Measurements from ENCODE around the gene PLPPR1. TPM values are rescaled to one million over a fixed set of nuclear protein-coding genes. Genes with fewer than 3 reads are reported as not detected.
A peak's percentile ranks its signal among the peaks of the same experiment; 100 is the strongest.

PLPPR1 gene
- total and polyA plus RNA-seq, 2 of the 13 experiments (the other 11 are each of a cell fraction or from before 2014, with no cell fraction given): 16.0 to 84.7 TPM

- peak; percentile 61 for TF ChIP-seq CTCF (CRISPR knock-in tag; IDR thresholded peaks at IDR 0.05)
- TF ChIP-seq ZMAT5 (CRISPR knock-in tag; IDR thresholded peaks at IDR 0.05; ENCODE audit: borderline replicate concordance, low read depth): no peak
- peak; percentile 75 for TF ChIP-seq ZBTB33 (CRISPR knock-in tag; IDR thresholded peaks at IDR 0.05)
- TF ChIP-seq ZNF737 (CRISPR knock-in tag; IDR thresholded peaks at IDR 0.05; ENCODE audit: borderline replicate concordance): no peak
- TF ChIP-seq POGZ (CRISPR knock-in tag; IDR thresholded peaks at IDR 0.05): peak; percentile 65
- TF ChIP-seq HNRNPH1 (optimal IDR thresholded peaks at IDR 0.05; ENCODE audit: low read depth, low read length): no peak
- TF ChIP-seq SALL2 (CRISPR knock-in tag; IDR thresholded peaks at IDR 0.05): no peak
- no peak for TF ChIP-seq SETDB1 (CRISPR knock-in tag; IDR thresholded peaks at IDR 0.05; ENCODE audit: borderline replicate concordance)
- no peak for TF ChIP-seq ATRX (CRISPR knock-in tag; IDR thresholded peaks at IDR 0.05; ENCODE audit: borderline replicate concordance)
- TF ChIP-seq NCOR1 (IDR thresholded peaks at IDR 0.05; ENCODE audit: borderline replicate concordance, low read length): peak; percentile 61; the same call in 1 of the 2 replicates
- no peak for TF ChIP-seq MIXL1 (CRISPR knock-in tag; IDR thresholded peaks at IDR 0.05)
- no peak for TF ChIP-seq ZNF761 (CRISPR knock-in tag; conservative IDR thresholded peaks at IDR 0.05)
- TF ChIP-seq RAD21 (CRISPR knock-in tag; IDR thresholded peaks at IDR 0.05): peak; percentile 49; the same call in 1 of the 2 replicates
- no peak for TF ChIP-seq ZBTB38 (CRISPR knock-in tag; IDR thresholded peaks at IDR 0.05)
- no peak for TF ChIP-seq ZSCAN12 (CRISPR knock-in tag; IDR thresholded peaks at IDR 0.05)
- no peak for TF ChIP-seq ZBTB20 (CRISPR knock-in tag; IDR thresholded peaks at IDR 0.05; ENCODE audit: borderline replicate concordance, low read depth)
- TF ChIP-seq FOXP1 (IDR thresholded peaks at IDR 0.05): no peak
- no peak for TF ChIP-seq FOXP1 (CRISPR knock-in tag; IDR thresholded peaks at IDR 0.05)
- no peak for TF ChIP-seq MIER2 (CRISPR knock-in tag; IDR thresholded peaks at IDR 0.05)
- no peak for TF ChIP-seq ELK4 (CRISPR knock-in tag; IDR thresholded peaks at IDR 0.05; ENCODE audit: borderline replicate concordance)
- TF ChIP-seq GATAD2A (CRISPR knock-in tag; IDR thresholded peaks at IDR 0.05): 0 out of 2 replicates have a peak, but pooled peaks have one; percentile 37
- TF ChIP-seq ZNF224 (CRISPR knock-in tag; IDR thresholded peaks at IDR 0.05): no peak
- TF ChIP-seq HNF4A (CRISPR knock-in tag; IDR thresholded peaks at IDR 0.05): peak; percentile 95
- TF ChIP-seq JDP2 (CRISPR knock-in tag; IDR thresholded peaks at IDR 0.05; ENCODE audit: borderline replicate concordance): no peak
- TF ChIP-seq ZFP90 (CRISPR knock-in tag; IDR thresholded peaks at IDR 0.05; ENCODE audit: borderline replicate concordance): no peak
- peak; percentile 13; the same call in 1 of the 2 replicates for TF ChIP-seq SAP130 (CRISPR knock-in tag; IDR thresholded peaks at IDR 0.05; ENCODE audit: low read depth)
- TF ChIP-seq ZKSCAN1 (IDR thresholded peaks at IDR 0.05; ENCODE audit: low read length): no peak
- TF ChIP-seq HMG20A (CRISPR knock-in tag; IDR thresholded peaks at IDR 0.05; ENCODE audit: borderline replicate concordance): 0 out of 2 replicates have a peak, but pooled peaks have one; percentile 22
Measured at GRCh38 chr9:101226803-101227202, 198.3 kb downstream of the PLPPR1 start (continued).
